Caki2 (cell line): ENCODE measurements around the gene DUOXA2. TPM values are rescaled to one million over a fixed set of nuclear protein-coding genes. Genes with fewer than 3 reads are reported as not detected.
"Not testable (repeated sequence)": the region's sequence is repeated elsewhere in the genome, so short reads cannot be mapped to it uniquely, and the experiment has no call there.

Experiments
- DNase-seq: peaks from one replicate; pipeline ENCODE4 v3.0.0-alpha.2; 2015; ENCODE audit warnings: low read depth
- in situ Hi-C: cut with HindIII; loops from 2 replicates; pipeline ENCODE4 v1.10.0; 2016; ENCODE audit warnings: low sequenced_read_pairs, low pct_unique_long_range_greater_than_20kb, mixed read lengths
- total RNA-seq: library from RNA; depleted of rRNA; stranded (reverse); fragments of >200 nt; shearing (Covaris generic); gene quantifications from 2 replicates; pipeline ENCODE4 v1.2.3, GENCODE V29; 2014; ENCODE audit warnings: low replicate concordance

Gene DUOXA2
- total RNA-seq, 1 experiment from 2014 or later, result not detected

- in situ Hi-C loops, result no loop called here
- DNase-seq, result no peak
Measured at GRCh38 chr15:45093013-45093412, 21.1 kb upstream of the DUOXA2 start.

GRCh38 chr15:45093622-45094357 is 20.3 kb upstream of the DUOXA2 start:
- in situ Hi-C loops, result no loop called here

GRCh38 chr15:45094358-45094730 is 19.8 kb upstream of the DUOXA2 start:
- no peak for DNase-seq
- in situ Hi-C loops, result no loop called here

More at GRCh38 chr15:45093622-45094357, 20.3 kb upstream of the DUOXA2 start:
- no peak for DNase-seq

- in situ Hi-C loops, result no loop called here
- no peak for DNase-seq
Measured at GRCh38 chr15:45095661-45096060, 18.5 kb upstream of the DUOXA2 start.

- DNase-seq, result no peak
- in situ Hi-C loops, result no loop called here
Measured at GRCh38 chr15:45097466-45097865, 16.7 kb upstream of the DUOXA2 start.

DNA sequence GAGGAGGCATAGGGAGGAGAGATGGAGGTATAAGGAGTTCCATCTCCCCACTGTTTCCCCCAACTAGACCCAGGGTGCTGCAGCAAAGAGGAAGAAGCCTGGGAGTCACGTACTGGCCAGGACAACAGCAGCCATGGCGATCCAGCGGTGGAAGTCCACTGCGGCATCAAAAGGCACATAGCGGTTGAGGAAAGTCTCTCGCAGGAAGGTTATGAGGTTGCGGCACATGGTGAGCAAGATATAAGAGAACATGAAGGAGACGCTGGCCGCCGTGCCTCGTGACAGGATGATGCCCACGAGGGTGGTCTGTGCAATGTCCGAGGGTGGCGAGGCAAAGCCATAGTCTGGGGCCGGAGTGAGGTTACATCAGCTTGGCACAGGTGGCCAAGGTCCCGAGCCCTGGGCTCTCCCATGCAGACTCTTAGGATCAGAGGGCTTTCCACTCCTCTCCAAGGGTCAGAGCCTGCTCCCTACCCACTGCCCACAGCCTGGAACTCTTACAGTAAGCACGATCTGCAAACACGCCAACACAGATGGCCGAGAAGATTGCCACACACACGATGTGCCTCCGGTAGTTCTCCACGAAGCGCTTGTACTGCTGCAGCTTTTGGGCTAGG is 14.5 kb upstream of the DUOXA2 start:
- no peak for DNase-seq
- in situ Hi-C loops, result no loop called here

- DNase-seq, result no peak
- in situ Hi-C loops, result no loop called here
Measured at GRCh38 chr15:45100884-45101625, 13.1 kb upstream of the DUOXA2 start.

- in situ Hi-C loops, result no loop called here
- no peak for DNase-seq
Measured at GRCh38 chr15:45101749-45102148, 12.4 kb upstream of the DUOXA2 start.

DNA sequence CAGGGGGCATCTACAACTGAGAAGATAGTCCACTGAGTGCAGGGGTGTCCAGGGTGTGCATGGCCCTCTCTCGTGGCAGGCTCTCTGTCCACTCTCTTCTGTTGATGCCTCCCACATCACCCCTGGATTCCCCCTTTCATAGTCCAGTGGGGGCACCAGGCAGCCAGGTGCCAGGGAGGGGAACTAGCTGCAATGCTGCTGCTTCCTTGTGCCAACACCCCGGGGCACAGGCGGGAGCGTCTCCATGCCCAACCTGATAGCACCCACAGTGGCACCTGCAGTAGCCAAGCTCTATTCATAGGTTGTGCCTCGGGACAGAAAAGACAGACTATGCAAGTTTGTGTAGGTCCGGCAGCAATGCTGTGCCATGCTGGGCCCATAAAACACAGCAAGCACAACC is 11.9 kb upstream of the DUOXA2 start:
- in situ Hi-C loops, result no loop called here
- DNase-seq, result no peak

DNA sequence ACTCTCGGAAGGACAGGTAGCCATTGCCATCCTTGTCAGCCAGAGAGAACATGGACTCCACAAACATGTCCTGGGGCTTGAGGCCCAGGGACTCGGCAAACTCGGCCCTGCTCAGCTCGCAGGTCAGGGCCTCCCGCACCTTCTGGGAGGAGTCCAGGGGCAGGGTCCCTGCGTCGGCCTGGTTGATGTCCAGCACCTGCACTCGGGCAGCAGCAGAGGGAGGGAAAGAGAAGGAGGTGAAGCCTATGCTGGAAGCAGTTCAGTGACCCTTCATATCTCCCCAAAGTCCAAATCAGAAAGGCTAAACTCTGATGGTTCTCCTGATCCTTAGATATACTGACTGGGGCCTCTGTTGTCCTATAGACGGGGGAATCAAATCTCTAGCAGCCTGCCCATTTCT is 10.0 kb upstream of the DUOXA2 start:
- DNase-seq, in situ Hi-C loops: not testable (repeated sequence)

DNA sequence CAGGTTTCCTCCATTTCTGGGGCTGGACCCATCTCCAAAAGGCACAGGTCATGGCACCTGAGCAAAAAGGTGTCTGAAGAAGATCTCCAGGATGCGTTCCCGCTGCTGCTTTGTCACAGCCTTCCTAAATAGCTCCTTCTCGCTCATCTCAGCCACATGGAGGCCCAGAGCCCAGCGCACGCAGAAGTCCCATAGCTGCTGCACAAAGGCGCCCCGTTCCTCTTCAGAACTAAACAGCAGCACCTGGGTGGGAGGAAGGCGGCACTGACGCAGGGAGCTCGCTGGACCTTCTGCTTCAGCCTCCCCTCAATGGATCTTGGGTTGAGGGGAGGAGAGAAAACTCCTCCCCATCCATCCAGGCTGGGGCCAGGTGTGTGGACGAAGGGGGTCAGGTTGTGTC is 8.5 kb upstream of the DUOXA2 start:
- DNase-seq, result no peak
- in situ Hi-C loops, result no loop called here

GRCh38 chr15:45106002-45106790 is 7.9 kb upstream of the DUOXA2 start:
- in situ Hi-C loops, result no loop called here
- DNase-seq, result no peak

DNA sequence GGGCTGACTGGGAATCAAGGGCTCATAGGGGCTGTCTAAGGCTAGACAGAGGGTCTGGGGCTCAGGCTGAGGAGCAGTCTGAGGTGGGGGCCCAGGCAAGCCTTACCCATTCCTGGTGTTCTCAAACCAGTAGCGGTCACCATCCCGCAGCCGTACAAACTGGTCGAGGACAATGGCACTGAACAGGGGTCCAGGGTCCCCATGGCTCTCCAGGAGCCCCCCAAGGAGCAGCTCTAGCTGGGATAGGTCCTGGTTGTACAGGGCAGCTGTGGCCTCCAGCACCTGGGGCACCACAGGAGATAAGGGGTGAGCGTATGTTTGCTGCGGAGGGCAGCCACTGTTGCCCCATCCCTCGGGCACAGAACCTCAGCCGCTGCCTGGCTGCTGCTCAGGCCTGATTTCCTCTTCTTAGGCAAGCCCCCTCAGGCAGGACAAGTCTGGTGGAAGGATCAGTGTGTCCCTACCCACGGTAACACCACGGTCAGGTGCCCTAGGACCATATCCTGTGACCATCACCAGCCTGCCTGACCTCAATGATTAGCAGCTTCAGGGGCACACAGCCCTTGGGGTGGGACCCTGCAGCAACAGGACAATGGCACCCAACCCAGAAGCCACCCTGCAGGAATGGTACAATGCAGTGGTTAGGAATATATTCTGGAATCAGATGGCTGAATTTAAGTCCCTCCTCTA is 6.0 kb upstream of the DUOXA2 start:
- in situ Hi-C loops, result no loop called here
- no peak for DNase-seq

- in situ Hi-C loops, result no loop called here
- DNase-seq, result no peak
Measured at GRCh38 chr15:45110256-45110820, 3.8 kb upstream of the DUOXA2 start.

GRCh38 chr15:45111390-45112142 is 2.6 kb upstream of the DUOXA2 start:
- no peak for DNase-seq
- in situ Hi-C loops, result no loop called here

DNA sequence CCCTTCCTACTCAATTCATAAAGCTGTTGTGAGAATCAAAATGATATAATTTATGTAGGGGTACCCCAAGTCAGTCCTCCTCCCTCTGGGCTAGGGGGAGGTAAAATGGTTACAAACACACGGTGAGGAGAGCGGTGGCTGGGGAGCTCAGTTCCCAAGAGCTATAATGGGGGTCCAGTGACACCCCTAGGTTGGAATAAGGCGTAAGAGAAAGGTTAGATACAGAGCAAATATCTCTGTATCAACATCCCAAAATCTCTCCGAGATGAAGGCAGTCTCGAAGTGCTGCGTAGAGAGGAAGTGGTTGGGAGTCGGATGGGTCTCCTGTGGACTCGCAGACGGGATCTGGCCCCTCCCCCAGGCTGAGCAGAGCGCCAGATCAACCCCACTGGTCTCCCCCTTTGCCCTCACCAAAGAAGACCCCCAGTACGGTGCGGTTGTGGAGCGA is 2.0 kb upstream of the DUOXA2 start:
- no peak for DNase-seq
- in situ Hi-C loops, result no loop called here
